Measurements from ENCODE around the gene PLA2G6. TPM values are rescaled to one million over a fixed set of nuclear protein-coding genes. Genes with fewer than 3 reads are reported as not detected.

Gene PLA2G6
- total RNA-seq, 1 experiment from 2014 or later, result 39.8 TPM

DNA sequence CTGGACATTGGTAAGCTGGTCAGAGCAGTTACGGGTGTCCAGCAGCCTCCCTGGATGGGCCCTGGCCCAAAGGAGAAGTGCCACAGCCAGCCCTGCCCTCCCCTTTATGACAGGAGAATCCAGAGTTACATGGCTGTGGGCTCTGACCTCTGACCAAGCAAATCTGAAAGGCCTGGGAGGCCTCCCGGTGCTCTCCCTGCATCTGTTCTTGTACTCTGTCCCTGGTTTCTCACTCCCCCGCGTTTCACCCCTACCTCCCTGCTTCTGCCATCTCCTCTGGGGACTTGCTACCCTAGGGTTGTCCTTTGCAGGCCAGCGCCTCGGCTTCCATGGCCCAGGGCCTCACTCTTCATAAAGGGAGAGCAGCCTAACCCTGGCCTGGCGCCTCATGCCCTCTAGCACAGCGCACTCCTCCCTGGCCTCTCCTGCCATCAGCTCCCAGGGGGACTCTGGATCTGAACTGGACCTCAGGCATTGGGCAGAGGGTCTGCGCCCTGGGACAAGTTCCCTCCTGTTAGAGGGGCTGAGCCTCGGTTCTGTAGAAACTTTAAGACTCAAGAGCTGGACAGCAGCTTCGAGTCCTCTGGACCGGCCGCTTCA, 113.8 kb downstream of the PLA2G6 start:
- Histone ChIP-seq H4K20me1 (ENCODE audit: insufficient read depth) (no peaks in the 10 kb centered on the region), H3K27ac (no peak overlapping the region), H3K4me3 (no peak overlapping the region), H3K9me2 (ENCODE audit: insufficient read depth) (no peaks in the 10 kb centered on the region), H3K27me3 (ENCODE audit: insufficient read depth, low read depth) (no peaks in the 10 kb centered on the region), H3K9me3 (ENCODE audit: insufficient read depth, low read depth) (no peaks in the 10 kb centered on the region), H3K4me1 (replicated peaks; ENCODE audit: insufficient read depth) (no peaks in the 10 kb centered on the region), H3K36me3 (ENCODE audit: low read depth) (peaks cover 29% of the 10 kb centered on the region), H3K4me2 (no peak overlapping the region), H3F3A (ENCODE audit: insufficient read depth, low read depth) (no peaks in the 10 kb centered on the region), H3K79me2 (ENCODE audit: low read depth) (no peaks in the 10 kb centered on the region), H2AFZ (no peak overlapping the region)
- BruUV-seq (replicated peaks), result no TSS peak
- ChIA-PET POLR2A (ENCODE audit: unreplicated experiment) (no interaction called here), CTCF (no interaction called here)
- intact Hi-C loops (cut with micrococcal nuclease; ENCODE audit: unreplicated experiment), result no loop called here
- no peak for DNase-seq
- TF ChIP-seq, protein P1, sequence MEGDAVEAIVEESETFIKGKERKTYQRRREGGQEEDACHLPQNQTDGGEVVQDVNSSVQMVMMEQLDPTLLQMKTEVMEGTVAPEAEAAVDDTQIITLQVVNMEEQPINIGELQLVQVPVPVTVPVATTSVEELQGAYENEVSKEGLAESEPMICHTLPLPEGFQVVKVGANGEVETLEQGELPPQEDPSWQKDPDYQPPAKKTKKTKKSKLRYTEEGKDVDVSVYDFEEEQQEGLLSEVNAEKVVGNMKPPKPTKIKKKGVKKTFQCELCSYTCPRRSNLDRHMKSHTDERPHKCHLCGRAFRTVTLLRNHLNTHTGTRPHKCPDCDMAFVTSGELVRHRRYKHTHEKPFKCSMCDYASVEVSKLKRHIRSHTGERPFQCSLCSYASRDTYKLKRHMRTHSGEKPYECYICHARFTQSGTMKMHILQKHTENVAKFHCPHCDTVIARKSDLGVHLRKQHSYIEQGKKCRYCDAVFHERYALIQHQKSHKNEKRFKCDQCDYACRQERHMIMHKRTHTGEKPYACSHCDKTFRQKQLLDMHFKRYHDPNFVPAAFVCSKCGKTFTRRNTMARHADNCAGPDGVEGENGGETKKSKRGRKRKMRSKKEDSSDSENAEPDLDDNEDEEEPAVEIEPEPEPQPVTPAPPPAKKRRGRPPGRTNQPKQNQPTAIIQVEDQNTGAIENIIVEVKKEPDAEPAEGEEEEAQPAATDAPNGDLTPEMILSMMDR (conservative IDR thresholded peaks at IDR 0.05), result no peak
- no peak for TF ChIP-seq EZH2 (IDR thresholded peaks at IDR 0.05; ENCODE audit: low read depth)

DNA sequence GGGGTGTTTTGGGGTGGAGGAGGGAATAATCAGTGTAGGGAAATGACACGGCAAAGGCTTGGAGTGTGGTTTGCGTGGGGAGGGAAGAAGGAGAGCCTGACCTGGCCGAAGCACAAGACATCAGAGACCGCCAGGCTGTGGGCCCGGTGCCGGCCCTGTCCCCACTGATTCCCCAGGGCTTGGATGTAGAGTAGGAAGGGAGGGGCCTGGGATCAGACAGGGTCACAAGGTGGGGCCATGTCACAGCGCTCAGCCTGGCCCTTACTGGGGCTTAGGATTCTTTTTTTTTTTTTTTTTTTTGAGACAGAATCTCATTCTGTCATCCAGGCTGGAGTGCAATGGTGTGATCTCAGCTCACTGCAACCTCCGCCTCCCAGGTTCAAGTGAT, 114.6 kb downstream of the PLA2G6 start:
- Histone ChIP-seq H3K36me3 (ENCODE audit: low read depth) (peaks cover 33% of the 10 kb centered on the region), H3K79me2 (ENCODE audit: low read depth) (no peaks in the 10 kb centered on the region), H3K4me1 (replicated peaks; ENCODE audit: insufficient read depth) (no peaks in the 10 kb centered on the region), H2AFZ (no peak overlapping the region), H4K20me1 (ENCODE audit: insufficient read depth) (no peaks in the 10 kb centered on the region), H3K4me3 (no peak overlapping the region), H3K9me3 (ENCODE audit: insufficient read depth, low read depth) (no peaks in the 10 kb centered on the region), H3K9me2 (ENCODE audit: insufficient read depth) (no peaks in the 10 kb centered on the region), H3K27ac (no peak overlapping the region), H3K27me3 (ENCODE audit: insufficient read depth, low read depth) (no peaks in the 10 kb centered on the region), H3F3A (ENCODE audit: insufficient read depth, low read depth) (0 out of 2 replicates have a peak, but pooled peaks cover 2% of the 10 kb centered on the region), H3K4me2 (no peak overlapping the region)
- TF ChIP-seq, protein P1 (conservative IDR thresholded peaks at IDR 0.05), result no peak
- no peak for TF ChIP-seq EZH2 (IDR thresholded peaks at IDR 0.05; ENCODE audit: low read depth)
- POLR2A ChIA-PET (ENCODE audit: unreplicated experiment), result no interaction called here
- BruUV-seq (replicated peaks), result no TSS peak
- no peak for DNase-seq
- CTCF ChIA-PET, result no interaction called here
- intact Hi-C loops (cut with micrococcal nuclease; ENCODE audit: unreplicated experiment), result no loop called here

DNA sequence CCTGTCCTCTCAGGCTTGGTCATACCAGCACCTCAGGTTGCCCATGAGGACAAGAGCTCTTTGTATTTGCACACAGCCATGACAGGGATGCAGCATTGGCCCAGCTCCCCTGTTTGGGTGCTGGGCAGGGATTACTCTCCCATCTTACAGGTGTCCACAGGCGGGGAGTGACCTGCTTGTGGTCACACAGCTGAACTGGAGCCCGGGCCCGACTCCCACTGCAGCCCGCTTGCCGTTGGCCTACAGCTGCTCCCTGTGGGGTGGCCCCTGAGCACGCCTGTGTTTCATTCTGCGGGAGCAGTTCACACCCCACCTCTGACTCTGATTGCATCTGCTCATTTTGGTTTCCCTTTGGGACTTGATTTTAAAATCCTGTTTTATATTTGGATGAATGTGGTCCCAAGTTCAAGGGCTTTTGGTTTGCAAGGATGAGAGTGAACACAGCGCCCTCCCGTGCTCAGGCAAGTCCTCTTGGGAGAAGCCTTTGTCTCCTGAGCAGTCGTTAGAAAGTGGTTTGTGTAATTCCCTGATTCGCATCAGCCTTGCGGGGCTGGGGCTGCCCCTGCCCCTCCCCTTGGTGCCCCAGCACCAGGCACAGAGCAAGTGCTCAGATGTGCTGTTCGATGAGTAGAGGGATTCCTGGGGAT, 115.1 kb downstream of the PLA2G6 start:
- no peak for DNase-seq
- TF ChIP-seq EZH2 (IDR thresholded peaks at IDR 0.05; ENCODE audit: low read depth), result no peak
- TF ChIP-seq, protein P1 (conservative IDR thresholded peaks at IDR 0.05), result no peak
- 0 out of 2 replicates have a peak, but pooled peaks cover 6% of the 10 kb centered on the region for H3F3A ChIP-seq (ENCODE audit: insufficient read depth, low read depth)
- no peak overlapping the region for H3K27ac ChIP-seq
- H2AFZ ChIP-seq, result no peak overlapping the region
- no peaks in the 10 kb centered on the region for H3K79me2 ChIP-seq (ENCODE audit: low read depth)
- H4K20me1 ChIP-seq (ENCODE audit: insufficient read depth), result no peaks in the 10 kb centered on the region
- no peaks in the 10 kb centered on the region for H3K4me1 ChIP-seq (replicated peaks; ENCODE audit: insufficient read depth)
- H3K9me3 ChIP-seq (ENCODE audit: insufficient read depth, low read depth), result no peaks in the 10 kb centered on the region
- intact Hi-C loops (cut with micrococcal nuclease; ENCODE audit: unreplicated experiment), result no loop called here
- peaks cover 33% of the 10 kb centered on the region for H3K36me3 ChIP-seq (ENCODE audit: low read depth)
- POLR2A ChIA-PET (ENCODE audit: unreplicated experiment), result no interaction called here
- CTCF ChIA-PET, result no interaction called here
- H3K4me3 ChIP-seq, result no peak overlapping the region
- H3K4me2 ChIP-seq, result no peak overlapping the region
- no peaks in the 10 kb centered on the region for H3K27me3 ChIP-seq (ENCODE audit: insufficient read depth, low read depth)
- no peaks in the 10 kb centered on the region for H3K9me2 ChIP-seq (ENCODE audit: insufficient read depth)
- no TSS peak for BruUV-seq (replicated peaks)
